DOHH2 (cell line): ENCODE measurements around the gene ADGRB2.

Experiments
- H3F3A ChIP-seq: fragments of 200-600 bp; sonication (generic), shearing (Covaris generic); 2 replicates; pipeline ENCODE4 v1.6.0; 2016; ENCODE audit warnings: antibody characterized with exemption, mild to moderate bottlenecking; ENCODE audit not compliant: control insufficient read depth, insufficient read depth
- H3K27ac ChIP-seq: fragments of 200-600 bp; sonication (generic); 2 replicates; pipeline ENCODE4 v1.5.1; 2014; ENCODE audit warnings: low read depth, mild to moderate bottlenecking, low read length, moderate library complexity
- H3K27me3 ChIP-seq: fragments of 200-600 bp; sonication (generic); 2 replicates; pipeline ENCODE4 v1.6.1; 2014; ENCODE audit warnings: mild to moderate bottlenecking, low read length, mixed read lengths; ENCODE audit not compliant: control insufficient read depth
- H3K36me3 ChIP-seq: fragments of 200-600 bp; sonication (generic); 2 replicates; pipeline ENCODE4 v1.6.1; 2014; ENCODE audit warnings: mild to moderate bottlenecking, low read length, moderate library complexity, mixed read lengths; ENCODE audit not compliant: control insufficient read depth
- H3K4me1 ChIP-seq: fragments of 200-600 bp; sonication (generic); 2 replicates; pipeline ENCODE4 v1.6.1; 2014; ENCODE audit warnings: mild to moderate bottlenecking, low read length, mixed read lengths; ENCODE audit not compliant: control insufficient read depth
- H3K4me2 ChIP-seq: fragments of 200-600 bp; sonication (generic); 2 replicates; pipeline ENCODE4 v1.6.0; 2014; ENCODE audit warnings: mild to moderate bottlenecking, low read length, moderate library complexity
- H3K4me3 ChIP-seq: fragments of 200-600 bp; sonication (generic); 2 replicates; pipeline ENCODE4 v1.5.1; 2014; ENCODE audit warnings: mild to moderate bottlenecking, low read length, mixed read lengths
- H3K79me2 ChIP-seq: fragments of 200-600 bp; sonication (generic); 2 replicates; pipeline ENCODE4 v1.6.1; 2014; ENCODE audit warnings: mild to moderate bottlenecking, low read length, mixed read lengths; ENCODE audit not compliant: control insufficient read depth
- H3K9me2 ChIP-seq: fragments of 200-600 bp; sonication (generic); replicated peaks from 2 replicates; pipeline ENCODE4 v1.6.1; 2014; ENCODE audit warnings: mild to moderate bottlenecking, low read length, mixed read lengths; ENCODE audit not compliant: control insufficient read depth
- H3K9me3 ChIP-seq: fragments of 200-600 bp; sonication (generic); 2 replicates; pipeline ENCODE4 v1.6.1; 2014; ENCODE audit warnings: antibody characterized with exemption, low read length, mixed read lengths; ENCODE audit not compliant: control insufficient read depth, insufficient read depth
- H4K20me1 ChIP-seq: fragments of 200-600 bp; sonication (generic); 2 replicates; pipeline ENCODE4 v1.6.0; 2014; ENCODE audit warnings: low read depth, mild to moderate bottlenecking, antibody characterized with exemption, low read length, moderate library complexity; ENCODE audit not compliant: control insufficient read depth, insufficient read depth
- CTCF ChIP-seq: fragments of 200-600 bp; sonication (generic); IDR thresholded peaks from one replicate; pipeline ENCODE4 v1.5.1; 2014; ENCODE audit warnings: antibody characterized with exemption, mild to moderate bottlenecking, low read depth, low read length; ENCODE audit not compliant: poor library complexity, severe bottlenecking
- EZH2phosphoT487 ChIP-seq: fragments of 200-600 bp; sonication (generic); IDR thresholded peaks from 2 replicates; pipeline ENCODE4 v1.6.1; 2017; ENCODE audit warnings: borderline replicate concordance, mild to moderate bottlenecking, antibody characterized with exemption, low read length, moderate library complexity, mixed read lengths

Gene ADGRB2

GRCh38 chr1:31679676-31680230 lies 84.4 kb downstream of the ADGRB2 start:
- H3K9me2 ChIP-seq, result no peaks in the 10 kb centered on the region
- no peaks in the 10 kb centered on the region for H3K9me3 ChIP-seq
- no peak overlapping the region for H3K4me3 ChIP-seq
- H3F3A ChIP-seq, result no peaks in the 10 kb centered on the region
- no peak overlapping the region for H3K27ac ChIP-seq
- no peaks in the 10 kb centered on the region for H3K36me3 ChIP-seq
- H3K4me1 ChIP-seq, result no peaks in the 10 kb centered on the region
- no peak overlapping the region for H3K4me2 ChIP-seq
- peaks cover 39% of the 10 kb centered on the region for H3K27me3 ChIP-seq
- TF ChIP-seq CTCF (no peak), EZH2phosphoT487 (no peak)
- H4K20me1 ChIP-seq, result no peaks in the 10 kb centered on the region; the same call in 1 of the 2 replicates
- no peaks in the 10 kb centered on the region for H3K79me2 ChIP-seq

GRCh38 chr1:31679091-31679490 lies 85.0 kb downstream of the ADGRB2 start:
- H3K4me3 ChIP-seq, result no peak overlapping the region
- H3K27ac ChIP-seq, result no peak overlapping the region
- H4K20me1 ChIP-seq, result no peaks in the 10 kb centered on the region; the same call in 1 of the 2 replicates
- no peaks in the 10 kb centered on the region for H3F3A ChIP-seq
- H3K27me3 ChIP-seq, result peaks cover 35% of the 10 kb centered on the region
- no peaks in the 10 kb centered on the region for H3K9me3 ChIP-seq
- H3K4me1 ChIP-seq, result no peaks in the 10 kb centered on the region
- H3K79me2 ChIP-seq, result no peaks in the 10 kb centered on the region
- TF ChIP-seq CTCF (no peak), EZH2phosphoT487 (no peak)
- H3K36me3 ChIP-seq, result no peaks in the 10 kb centered on the region
- no peaks in the 10 kb centered on the region for H3K9me2 ChIP-seq
- H3K4me2 ChIP-seq, result no peak overlapping the region

GRCh38 chr1:31678681-31679080 lies 85.5 kb downstream of the ADGRB2 start:
- Histone ChIP-seq H3K79me2 (no peaks in the 10 kb centered on the region), H4K20me1 (no peaks in the 10 kb centered on the region; the same call in 1 of the 2 replicates), H3K36me3 (no peaks in the 10 kb centered on the region), H3K9me2 (no peaks in the 10 kb centered on the region), H3K4me1 (no peaks in the 10 kb centered on the region), H3K27ac (no peak overlapping the region), H3K4me2 (no peak overlapping the region), H3K4me3 (no peak overlapping the region), H3K27me3 (peaks cover 35% of the 10 kb centered on the region), H3F3A (no peaks in the 10 kb centered on the region), H3K9me3 (no peaks in the 10 kb centered on the region)
- TF ChIP-seq CTCF, result no peak
- TF ChIP-seq EZH2phosphoT487, result no peak
